ENCODE measurements around the gene TBATA. TPM values are rescaled to one million over a fixed set of nuclear protein-coding genes. Genes with fewer than 3 reads are reported as not detected.
A peak's percentile ranks its signal among the peaks of the same experiment; 100 is the strongest.

The TBATA gene, protein sequence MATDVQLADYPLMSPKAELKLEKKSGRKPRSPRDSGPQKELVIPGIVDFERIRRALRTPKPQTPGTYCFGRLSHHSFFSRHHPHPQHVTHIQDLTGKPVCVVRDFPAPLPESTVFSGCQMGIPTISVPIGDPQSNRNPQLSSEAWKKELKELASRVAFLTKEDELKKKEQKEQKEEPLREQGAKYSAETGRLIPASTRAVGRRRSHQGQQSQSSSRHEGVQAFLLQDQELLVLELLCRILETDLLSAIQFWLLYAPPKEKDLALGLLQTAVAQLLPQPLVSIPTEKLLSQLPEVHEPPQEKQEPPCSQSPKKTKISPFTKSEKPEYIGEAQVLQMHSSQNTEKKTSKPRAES
- polyA plus RNA-seq, result under 1 TPM in 1 of 3 donors, not detected in 2; 0.10 TPM

DNA sequence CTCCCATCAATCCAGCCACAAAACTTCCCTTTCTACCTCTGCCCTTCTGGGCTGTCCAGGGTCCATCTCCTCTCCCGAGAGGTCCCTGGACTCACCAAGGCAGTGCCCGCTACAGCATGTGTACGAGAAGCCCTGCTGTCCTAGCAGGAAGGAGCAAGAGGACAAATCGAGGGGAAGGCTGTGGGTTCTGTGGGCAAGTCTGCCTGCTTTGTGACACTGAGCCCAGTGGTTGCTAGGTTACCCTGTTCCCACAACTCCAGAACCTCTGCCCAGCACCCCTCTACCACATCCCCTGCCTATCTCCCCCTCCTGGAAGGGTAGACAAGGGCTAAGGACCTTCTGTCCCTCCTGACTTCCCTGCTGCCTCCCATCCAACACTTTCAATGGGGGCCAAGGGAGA lies at the start of gene TBATA:
Gene TBATA, minus strand, starts transcription at position 188 of the 400 bp plus-strand sequence. CDS start 1,998 bp downstream, outside the sequence.
- no peak within 1 kb of the TSS for H3K27ac ChIP-seq (ENCODE audit: low read depth, low read length)
- WGBS, 3 donors, result 31 to 65% (median 46%) methylated on average over 4 of the region's 4 CpGs

DNA sequence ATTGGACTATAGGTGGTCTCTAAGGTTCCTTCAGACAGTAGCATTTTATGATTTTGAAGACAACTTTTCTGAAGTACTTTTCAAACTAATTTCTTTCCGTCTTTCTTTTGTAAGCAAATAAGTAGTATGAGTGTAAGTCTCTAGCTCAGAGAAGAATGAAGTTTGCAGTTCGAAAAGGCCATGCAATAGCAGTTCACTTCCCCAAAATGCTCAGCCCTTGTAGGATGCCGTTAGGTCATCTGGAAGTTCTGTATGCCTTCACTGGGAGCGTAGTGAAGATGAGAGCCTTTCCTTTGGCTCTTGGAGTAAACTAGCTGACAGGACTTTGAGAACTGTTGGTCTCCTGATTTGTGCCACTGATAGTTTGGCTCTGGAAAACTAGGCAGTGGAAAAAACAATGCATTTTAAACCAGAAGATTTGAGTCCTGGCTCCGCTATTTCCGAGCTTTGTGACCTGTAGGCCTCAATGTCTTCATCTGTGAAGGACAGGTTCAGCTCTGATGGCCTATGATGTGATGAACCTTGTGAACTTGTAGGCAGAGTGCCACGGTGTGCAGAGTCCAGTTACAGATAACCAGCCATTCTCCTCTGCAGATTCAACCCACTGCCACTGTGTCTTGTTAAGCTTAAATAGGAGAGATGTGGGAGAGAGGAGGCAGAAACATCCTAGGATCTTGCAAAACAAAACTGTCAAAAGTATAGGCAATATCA lies 49.4 kb upstream of the TBATA start:
- H3K27ac ChIP-seq (ENCODE audit: low read depth, low read length), result no peak overlapping the region
- WGBS, 3 donors, result 68 to 91% (median 71%) methylated on average over 7 of the region's 7 CpGs

DNA sequence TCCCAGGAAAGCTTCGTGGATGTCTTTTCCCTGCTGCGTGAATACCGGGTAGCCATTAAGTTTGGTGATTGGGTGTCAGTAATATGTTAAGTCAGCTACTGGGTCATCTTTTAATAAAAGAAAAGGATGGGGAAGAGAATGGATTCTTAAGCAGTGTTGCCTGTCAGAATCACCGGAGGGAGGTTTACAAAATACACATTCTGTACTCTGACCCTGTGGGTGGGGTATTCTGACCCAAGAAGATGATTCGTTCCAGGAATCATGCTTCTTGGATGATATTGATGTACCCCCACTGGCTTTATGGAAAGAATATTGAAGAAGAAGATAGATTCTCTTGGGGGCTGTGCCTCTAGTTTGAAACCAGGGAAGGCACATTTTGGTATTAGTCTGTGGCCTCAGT lies 48.8 kb upstream of the TBATA start:
- no peak overlapping the region for H3K27ac ChIP-seq (ENCODE audit: low read depth, low read length)
- WGBS, 3 donors, result 88 to 94% (median 90%) methylated on average over 5 of the region's 5 CpGs

DNA sequence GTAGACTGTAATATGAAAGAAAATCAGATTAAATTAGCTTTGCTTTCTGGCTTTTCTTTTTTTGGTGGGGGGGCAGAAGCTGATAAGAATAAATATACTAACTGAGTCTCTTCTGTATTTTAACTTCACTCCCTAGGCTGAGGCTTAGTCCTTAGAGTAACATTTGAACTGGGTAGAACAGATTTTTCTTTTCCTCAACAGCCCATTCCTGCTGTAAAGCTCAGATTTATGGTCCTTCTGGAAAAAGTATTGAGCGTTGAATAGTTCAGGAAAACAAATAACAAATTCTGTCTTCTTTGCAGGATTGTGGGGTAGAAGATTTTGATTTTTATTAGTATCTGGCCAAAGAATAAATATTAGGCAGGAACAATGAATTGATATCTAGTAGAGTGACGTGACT lies 48.4 kb upstream of the TBATA start:
- 66 to 92% (median 75%) methylated on average over 2 of the region's 2 CpGs for WGBS, 3 donors
- no peak overlapping the region for H3K27ac ChIP-seq (ENCODE audit: low read depth, low read length)

DNA sequence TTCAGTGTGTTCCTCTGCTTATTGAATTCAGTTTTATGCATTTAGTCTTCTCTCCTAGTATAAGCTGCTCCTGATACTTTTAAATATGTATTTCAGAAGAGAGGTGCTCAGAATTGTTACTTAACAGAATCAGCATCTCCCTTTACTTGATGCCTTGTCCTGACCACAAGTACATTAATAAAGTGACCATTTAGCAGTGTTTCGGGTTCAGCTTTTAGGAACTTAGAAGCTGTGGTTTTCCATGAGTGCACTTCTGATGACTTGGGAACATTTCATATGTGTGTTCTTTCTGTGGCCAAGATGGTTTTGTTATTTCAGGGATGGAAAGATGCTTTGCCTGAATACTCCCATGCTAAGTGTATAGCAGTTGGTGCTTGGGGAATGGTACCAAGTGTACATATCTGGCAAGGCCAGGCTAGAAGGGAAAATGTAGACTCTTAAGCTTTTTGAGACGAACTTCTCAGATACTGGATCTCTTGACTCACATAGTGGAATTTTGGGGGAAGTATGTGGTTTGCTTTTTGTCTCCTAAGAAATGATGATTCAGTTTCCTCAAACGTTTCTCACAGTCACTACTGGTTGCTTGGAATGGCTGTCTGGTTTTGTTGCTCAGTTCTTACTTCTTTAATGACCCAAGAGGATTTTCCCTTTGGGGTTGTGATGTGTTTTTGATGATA lies 47.8 kb upstream of the TBATA start:
- WGBS, 3 donors, result 33 to 70% (median 44%) methylated on average over 3 of the region's 3 CpGs
- no peak overlapping the region for H3K27ac ChIP-seq (ENCODE audit: low read depth, low read length)

DNA sequence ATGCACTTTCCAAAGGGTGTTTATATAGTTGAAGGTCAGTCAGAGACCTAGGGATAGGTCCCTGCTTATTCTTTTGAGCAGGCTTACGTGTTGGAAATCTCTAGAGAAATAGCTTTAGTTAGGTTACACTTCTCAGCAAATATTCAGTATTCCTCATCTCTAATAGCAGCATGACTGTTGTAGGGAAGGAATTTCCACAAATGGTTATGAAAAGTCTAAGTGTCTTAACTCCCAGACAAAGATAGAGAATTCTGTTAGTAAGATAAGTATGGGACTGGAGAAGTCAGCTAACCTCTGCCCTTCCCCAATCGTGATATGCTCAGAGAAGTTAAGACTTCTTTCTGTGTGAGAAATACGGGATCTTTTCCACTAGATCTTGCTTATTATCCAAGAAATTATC lies 47.0 kb upstream of the TBATA start:
- H3K27ac ChIP-seq (ENCODE audit: low read depth, low read length), result no peak overlapping the region
- WGBS, 3 donors, result 61 to 84% (median 82%) methylated on average over 3 of the region's 3 CpGs

DNA sequence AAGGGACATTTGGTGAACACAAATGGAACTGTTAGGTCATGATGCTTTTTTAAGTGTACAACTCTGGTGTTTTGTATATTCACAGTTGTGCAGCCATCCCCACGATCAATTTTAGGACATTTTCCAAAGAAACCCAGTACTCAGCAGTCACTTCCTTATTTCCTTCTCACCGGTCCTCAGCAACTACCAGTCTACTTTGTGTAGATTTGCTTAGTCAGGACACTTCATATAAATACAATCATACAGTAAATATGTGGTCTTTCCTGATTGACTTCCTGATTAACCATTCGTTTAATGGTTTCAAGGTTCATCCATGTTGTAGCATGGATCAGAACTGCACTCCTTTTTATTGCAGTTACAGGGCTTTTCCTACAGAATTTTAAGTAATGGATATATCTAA lies 45.0 kb upstream of the TBATA start:
- H3K27ac ChIP-seq (ENCODE audit: low read depth, low read length), result no peak overlapping the region
- 14 to 38% (median 35%) methylated on average over 3 of the region's 3 CpGs for WGBS, 3 donors

DNA sequence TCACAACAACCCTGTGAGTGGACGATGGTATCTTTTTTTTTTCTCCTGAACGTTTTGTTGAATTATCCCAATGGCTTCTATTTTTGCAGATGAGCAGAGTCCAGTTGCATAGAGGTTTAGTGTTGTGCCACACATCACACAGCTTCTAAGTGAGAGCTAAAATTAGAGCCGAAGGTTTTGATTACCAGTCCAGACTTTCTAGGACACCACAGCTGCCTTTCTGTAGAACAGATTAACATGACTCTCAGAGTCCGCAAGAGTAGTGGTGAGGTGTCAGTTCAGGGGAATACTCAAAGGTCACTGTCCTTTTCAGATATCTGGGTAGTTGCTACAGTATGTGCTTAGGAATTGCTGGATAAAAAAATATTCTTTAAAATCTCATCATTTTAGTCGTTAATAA lies 44.4 kb upstream of the TBATA start:
- no peak overlapping the region for H3K27ac ChIP-seq (ENCODE audit: low read depth, low read length)
- WGBS, 3 donors, result 78 to 90% (median 88%) methylated on average over 5 of the region's 5 CpGs

DNA sequence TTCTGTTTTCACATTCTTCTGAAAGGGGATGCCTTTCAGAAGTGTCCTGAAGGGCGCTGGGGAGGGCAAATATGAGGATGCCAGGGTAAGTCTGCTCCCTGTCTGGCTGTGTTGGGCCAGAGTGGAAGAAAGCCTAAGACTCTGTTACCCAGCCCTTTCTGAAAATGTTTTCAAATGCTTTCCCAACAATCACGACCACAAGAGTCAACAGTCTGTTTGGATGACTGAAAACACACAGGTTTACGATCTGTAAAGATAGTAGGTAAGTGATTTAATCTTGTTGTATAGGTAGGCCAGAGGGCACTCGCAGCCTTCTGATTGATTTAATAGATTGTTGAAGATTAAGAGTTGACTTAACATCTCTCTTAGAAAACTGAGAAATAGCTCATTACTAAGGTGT lies 43.7 kb upstream of the TBATA start:
- 76 to 92% (median 82%) methylated on average over 4 of the region's 4 CpGs for WGBS, 3 donors
- H3K27ac ChIP-seq (ENCODE audit: low read depth, low read length), result no peak overlapping the region

DNA sequence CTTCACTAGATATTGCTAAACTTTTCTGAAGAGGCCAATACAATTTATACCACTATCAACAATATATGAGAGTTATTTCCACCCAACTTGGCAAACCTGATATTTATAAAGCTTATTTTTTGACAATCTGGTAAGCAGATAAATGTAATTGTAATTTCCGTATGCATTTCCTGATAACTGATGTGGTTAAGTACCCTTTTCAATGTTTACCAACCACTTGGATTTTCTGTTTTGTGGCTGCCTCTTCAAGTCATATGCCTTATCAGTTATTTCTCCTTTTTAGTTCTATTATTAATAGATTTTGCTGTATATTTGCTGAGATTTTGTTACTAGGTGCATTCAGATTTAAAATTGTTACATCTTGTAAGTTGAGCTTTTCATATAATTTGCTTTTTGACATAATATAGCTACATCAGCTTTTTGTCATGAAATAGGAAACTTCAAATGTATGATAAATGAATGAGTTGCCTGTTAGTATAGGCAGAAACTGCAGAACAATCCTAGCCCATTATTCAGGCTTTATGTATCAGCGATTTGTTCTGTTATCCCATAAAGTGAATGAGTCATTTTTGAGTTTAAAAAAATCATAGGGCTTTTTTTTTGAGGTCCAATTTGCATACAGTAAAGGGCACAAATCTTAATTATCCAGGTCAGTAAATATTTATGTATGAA lies 42.0 kb upstream of the TBATA start:
- H3K27ac ChIP-seq (ENCODE audit: low read depth, low read length), result no peak overlapping the region
- 49 to 85% (median 84%) methylated on average over 2 of the region's 2 CpGs for WGBS, 3 donors

DNA sequence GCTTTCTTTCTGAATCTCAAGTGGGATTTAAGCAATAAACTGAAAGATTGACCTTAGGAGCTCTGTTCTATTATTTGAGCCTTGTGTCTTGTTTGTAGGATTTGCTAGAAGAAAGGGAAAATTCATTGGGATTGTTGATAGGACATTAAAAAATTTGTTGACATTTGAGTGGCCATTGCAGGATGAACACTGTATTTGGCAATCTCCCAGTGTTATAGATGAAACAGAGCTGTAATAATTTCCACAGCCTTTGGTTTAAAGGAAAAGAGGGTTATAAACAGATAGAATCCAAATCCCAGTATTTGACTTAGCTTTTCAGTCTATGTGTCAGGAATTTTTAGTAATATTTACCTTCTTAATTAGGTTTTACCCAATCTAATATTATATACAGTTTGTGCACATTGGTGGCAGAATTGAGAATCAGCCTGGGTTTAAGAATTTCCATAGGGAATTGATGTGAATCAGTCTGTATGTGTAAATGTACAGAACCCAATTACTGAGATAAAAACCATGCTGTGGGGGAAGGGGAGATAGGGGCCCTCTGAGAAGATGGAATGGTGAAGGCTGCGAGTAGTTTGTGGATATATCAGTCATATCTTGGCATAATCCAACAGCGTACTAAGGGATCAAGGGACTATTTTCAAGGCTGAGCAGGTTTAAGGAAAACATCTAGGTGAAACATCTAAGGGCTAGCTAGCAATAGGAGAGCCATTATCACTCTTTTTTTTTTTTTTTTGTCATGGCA lies 37.1 kb upstream of the TBATA start:
- 63 to 98% (median 94%) methylated on average over 2 of the region's 2 CpGs for WGBS, 3 donors

DNA sequence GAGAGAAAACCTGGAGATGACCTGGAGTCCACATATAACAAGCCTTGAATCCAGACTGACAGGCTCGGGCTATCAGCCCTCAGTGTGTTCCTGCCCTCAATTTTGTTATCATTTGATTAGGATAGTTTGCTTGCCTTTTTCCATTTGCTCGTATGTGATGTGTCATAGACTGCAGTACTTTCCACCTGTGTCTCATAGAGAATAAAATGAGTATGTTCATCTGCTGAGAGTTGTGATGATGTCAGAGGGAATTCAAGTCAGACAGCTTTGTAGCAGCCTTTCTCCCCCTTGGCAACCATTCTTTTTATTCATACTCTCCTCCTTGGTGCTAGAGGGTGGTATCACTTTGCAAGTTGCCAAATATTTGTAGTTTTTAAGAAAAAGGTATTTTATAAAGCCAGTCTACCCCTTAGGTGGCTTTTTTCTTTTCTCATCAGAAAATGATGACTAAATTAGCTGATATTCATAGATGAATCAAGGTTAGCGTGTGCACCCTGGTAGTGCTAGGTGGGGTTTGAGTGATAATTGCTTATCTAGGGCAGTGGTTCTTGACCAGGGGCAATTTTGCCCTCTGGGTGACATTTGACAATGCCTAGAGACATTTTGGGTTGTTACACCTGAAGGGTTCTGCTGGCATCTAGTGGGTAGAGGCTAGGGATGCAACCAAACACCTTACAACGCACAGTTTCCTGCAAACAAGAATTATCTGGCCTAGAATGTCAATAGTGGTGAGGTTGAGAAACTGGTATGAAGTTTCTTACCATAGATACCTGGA lies 36.0 kb upstream of the TBATA start:
- 68 to 92% (median 92%) methylated on average over 4 of the region's 4 CpGs for WGBS, 3 donors
- no peak overlapping the region for H3K27ac ChIP-seq (ENCODE audit: low read depth, low read length)

More for the DNA sequence above, 37.1 kb upstream of the TBATA start:
- H3K27ac ChIP-seq (ENCODE audit: low read depth, low read length), result no peak overlapping the region

DNA sequence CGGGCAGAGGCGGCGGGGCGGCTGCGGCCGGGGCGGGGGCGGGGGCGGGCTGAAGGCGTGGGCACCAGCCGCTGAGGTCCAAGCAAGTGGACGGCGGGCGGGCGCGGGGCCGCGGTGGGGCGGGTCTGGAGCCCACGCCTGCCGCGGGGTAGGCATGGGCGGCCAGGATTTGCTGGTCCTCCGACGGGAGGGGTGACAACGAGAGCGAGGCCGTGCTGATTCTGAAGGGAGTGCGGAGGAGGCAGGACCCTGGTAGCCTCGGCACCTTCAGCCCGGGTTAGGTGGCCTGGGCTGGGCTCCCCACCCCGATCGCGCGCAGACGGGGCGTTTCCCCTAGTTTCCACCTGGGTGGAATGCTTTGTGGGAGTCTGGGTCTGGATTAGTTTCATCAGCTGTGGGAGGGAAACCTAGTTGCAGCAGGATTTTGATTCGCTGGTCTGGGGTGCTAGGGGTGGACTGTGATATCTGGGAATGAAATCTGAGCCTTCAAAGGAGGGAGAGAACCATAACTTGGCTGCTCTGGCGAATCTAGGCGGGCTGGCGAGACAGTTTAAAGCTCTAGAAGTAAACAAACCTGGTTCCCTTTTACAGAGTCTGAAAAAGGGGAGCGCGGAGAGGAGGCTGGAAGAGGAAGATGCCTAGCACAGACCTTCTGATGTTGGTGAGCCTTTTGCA lies 31.2 kb upstream of the TBATA start:
- 0 to 2% (median 1%) methylated on average over 32 to 43 of the region's 43 CpGs for WGBS, 3 donors
- peak overlapping the region; percentile 78 for H3K27ac ChIP-seq (ENCODE audit: low read depth, low read length)

DNA sequence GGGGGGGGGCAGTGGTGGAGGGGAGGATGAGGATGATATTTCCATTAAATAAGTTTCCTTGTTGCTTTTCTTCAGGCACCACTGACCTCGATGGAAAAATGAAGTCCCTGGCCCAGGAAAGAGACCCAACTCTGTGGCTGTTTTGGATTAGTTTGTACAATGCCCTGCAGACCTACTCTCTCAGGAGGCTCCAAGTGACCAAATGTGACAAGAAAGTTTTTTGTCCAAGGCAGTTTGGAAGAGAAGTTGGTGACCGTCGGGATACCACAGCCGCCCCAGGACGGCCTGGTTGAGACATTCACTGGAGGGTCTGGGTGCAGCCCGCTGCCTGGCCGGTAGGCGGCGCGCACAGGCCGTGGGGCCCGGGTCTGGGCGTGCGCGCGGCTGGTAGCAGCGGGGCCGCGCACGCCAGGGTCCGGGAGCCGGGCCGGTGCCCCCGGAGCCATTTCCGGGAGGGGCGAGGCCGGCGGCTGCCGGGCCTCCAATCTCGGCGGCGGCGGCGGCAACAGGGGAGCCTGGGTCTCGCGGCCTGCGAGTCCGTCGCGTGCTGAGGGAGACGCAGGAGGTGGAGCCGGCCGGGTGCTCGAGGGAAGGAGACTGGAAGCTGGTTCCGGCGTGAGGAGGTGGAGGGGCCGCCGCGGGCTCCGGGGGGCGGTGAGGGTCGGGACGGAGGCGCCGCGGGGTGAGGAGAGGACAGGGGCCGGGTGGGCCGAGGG lies 30.5 kb upstream of the TBATA start, which contains the start of gene SGPL1:
Gene SGPL1, plus strand, starts transcription at position 445 of the 716 bp plus-strand sequence. CDS start 906 bp downstream, outside the sequence.
- H3K27ac ChIP-seq (ENCODE audit: low read depth, low read length), result peak within 1 kb of the TSS; percentile 78

DNA sequence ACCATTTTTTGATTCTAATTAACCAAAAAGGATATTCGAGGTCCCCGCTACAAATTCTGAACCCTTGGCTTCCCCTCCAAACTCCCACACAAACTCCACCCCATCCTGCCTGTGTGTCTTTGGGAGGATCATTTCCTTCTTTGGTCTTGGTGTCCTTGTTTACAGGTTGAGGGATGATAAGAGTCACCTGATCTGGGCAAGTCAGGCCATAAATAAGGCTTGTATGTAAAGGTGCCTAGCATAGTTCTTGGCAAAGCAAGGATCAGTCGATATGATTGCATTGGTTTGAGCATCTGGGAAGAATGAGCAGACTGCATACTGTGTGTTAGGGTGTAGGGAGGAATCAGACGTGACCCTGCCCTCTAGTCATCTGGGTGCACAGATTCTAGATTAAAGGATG lies 28.9 kb upstream of the TBATA start:
- 81 to 86% (median 82%) methylated on average over 4 of the region's 4 CpGs for WGBS, 3 donors
- H3K27ac ChIP-seq (ENCODE audit: low read depth, low read length), result no peak overlapping the region

More for the DNA sequence above, 30.5 kb upstream of the TBATA start, which contains the start of gene SGPL1:
- 1 to 3% (median 2%) methylated on average over 49 to 58 of the region's 58 CpGs for WGBS, 3 donors

DNA sequence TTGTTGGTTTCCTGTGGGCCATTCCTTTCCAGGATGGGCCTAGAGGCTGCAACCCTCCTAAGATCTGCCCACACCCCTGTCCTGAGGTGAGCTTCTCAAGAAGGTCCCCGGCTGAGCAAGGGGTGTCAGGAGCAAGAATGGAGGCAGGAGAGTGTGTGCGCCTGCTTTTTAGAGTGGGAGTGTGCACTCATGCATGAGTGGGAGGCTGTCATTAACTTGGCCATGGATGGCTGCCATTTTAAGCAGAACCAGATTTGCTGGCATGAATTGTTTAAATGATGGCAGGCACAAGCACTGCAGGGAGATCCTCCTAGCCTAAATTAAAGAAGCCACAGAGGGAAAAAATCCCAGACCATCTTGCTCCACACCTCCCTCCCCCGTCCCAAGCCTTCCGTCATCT lies 27.6 kb upstream of the TBATA start:
- whole genome bisulfite sequencing, 3 donors, result 81 to 90% (median 89%) methylated on average over 4 of the region's 4 CpGs
- H3K27ac ChIP-seq (ENCODE audit: low read depth, low read length), result no peak overlapping the region
